B cell (primary cell): ENCODE data around the gene NASP. TPM values are rescaled to one million over a fixed set of nuclear protein-coding genes. Genes with fewer than 3 reads are reported as not detected.

ENCODE experiments used
- ATAC-seq: fragments of 200-7000 bp; cut with Tn5 transposase; one replicate; pipeline ENCODE4 v1.10.0; 2021; ENCODE audit warnings: low read depth, mild to moderate bottlenecking, moderate number of reproducible peaks, moderate library complexity
- CTCF ChIA-PET: fragments of 350-600 bp; sonication (Branson Sonifier 250); formaldehyde crosslinking; loops from one replicate; lab custom pipeline; 2021; ENCODE audit warnings: antibody characterized with exemption, inconsistent platforms; lab: Charles Lee
- POLR2A ChIA-PET: fragments of 350-600 bp; sonication (Branson Sonifier 250); formaldehyde crosslinking; loops from one replicate; lab custom pipeline; 2021; ENCODE audit warnings: antibody characterized with exemption; lab: Charles Lee
- DNase-seq: peaks from one replicate; pipeline ENCODE4 v3.0.0; 2013
- H2AFZ ChIP-seq: 2 replicates; pipeline ENCODE4 v1.6.1; 2012; ENCODE audit warnings: mild to moderate bottlenecking, low read depth, low read length; ENCODE audit not compliant: insufficient read depth, poor library complexity, severe bottlenecking
- H3K27ac ChIP-seq, 2 donors: 1 replicate in 1 of 2; 2 replicates in 1 of 2; pipeline ENCODE4 v1.5.1; 2012 to 2013; ENCODE audit warnings: low read length in 2 of 2, mild to moderate bottlenecking in 2 of 2, moderate library complexity in 1 of 2
- H3K27me3 ChIP-seq, 4 experiments: fragments of 200-600 bp in 1 of 4; sonication (generic) in 1 of 4; replicated peaks in 1 of 4; 1 replicate in 2 of 4; 2 replicates in 2 of 4; pipeline versions ENCODE4 v1.6.1 to v1.7.0; 2013 to 2016; ENCODE audit warnings: low read length in 3 of 4, mild to moderate bottlenecking in 2 of 4, mixed read lengths in 1 of 4, moderate library complexity in 1 of 4; ENCODE audit not compliant: insufficient read depth in 4 of 4, control insufficient read depth in 3 of 4; ENCODE audit errors: control extremely low read depth in 1 of 4
- H3K36me3 ChIP-seq, 2 experiments: replicated peaks in 1 of 2; 1 replicate in 1 of 2; 2 replicates in 1 of 2; pipeline versions ENCODE4 v1.6.1 to v1.7.1; 2013; ENCODE audit warnings: low read length in 1 of 2; ENCODE audit not compliant: insufficient read depth in 2 of 2, control insufficient read depth in 1 of 2; ENCODE audit errors: control extremely low read depth in 1 of 2, extremely low read depth in 1 of 2
- H3K4me1 ChIP-seq, 2 donors: fragments of 200-600 bp in 1 of 2; sonication (generic) in 1 of 2; 1 replicate in 1 of 2; 2 replicates in 1 of 2; pipeline versions ENCODE4 v1.5.1 to v1.6.1; 2013 to 2017; ENCODE audit warnings: low read length in 2 of 2; ENCODE audit not compliant: control insufficient read depth in 2 of 2, insufficient read depth in 2 of 2
- H3K4me2 ChIP-seq: replicated peaks from 2 replicates; pipeline ENCODE3; 2012; ENCODE audit warnings: mild to moderate bottlenecking, low read depth, low read length; ENCODE audit not compliant: poor library complexity, severe bottlenecking
- H3K4me3 ChIP-seq, 5 experiments: fragments of 200-600 bp in 1 of 5; sonication (generic) in 1 of 5; 1 replicate in 3 of 5; 2 replicates in 2 of 5; pipeline versions ENCODE4 v1.5.1 to v1.7.0; 2011 to 2016; ENCODE audit warnings: low read length in 4 of 5, mild to moderate bottlenecking in 4 of 5, low read depth in 2 of 5, control low read depth in 1 of 5, moderate library complexity in 1 of 5; ENCODE audit not compliant: insufficient read depth in 1 of 5; ENCODE audit errors: control extremely low read depth in 1 of 5, extremely low read depth in 1 of 5
- H3K79me2 ChIP-seq: fragments of 200-600 bp; sonication (generic); one replicate; pipeline ENCODE4 v1.6.0; 2016; ENCODE audit warnings: low read length; ENCODE audit not compliant: control insufficient read depth, insufficient read depth
- H3K9ac ChIP-seq: fragments of 200-600 bp; sonication (generic); 2 replicates; pipeline ENCODE4 v1.6.1; 2017; ENCODE audit warnings: mild to moderate bottlenecking, low read length, moderate library complexity
- H3K9me3 ChIP-seq, 3 donors: one replicate each; pipeline versions ENCODE4 v1.6.1 to v1.7.1; 2013; ENCODE audit warnings: low read length in 2 of 3; ENCODE audit not compliant: control insufficient read depth in 2 of 3, insufficient read depth in 1 of 3; ENCODE audit errors: control extremely low read depth in 1 of 3
- H4K20me1 ChIP-seq: 2 replicates; pipeline ENCODE4 v1.6.0; 2012; ENCODE audit warnings: mild to moderate bottlenecking, low read length; ENCODE audit not compliant: insufficient read depth, control insufficient read depth, poor library complexity, severe bottlenecking
- H3K27ac Mint-ChIP-seq: one replicate; pipeline ENCODE4 v1.8.0; 2021; ENCODE audit warnings: mixed read lengths
- H3K27me3 Mint-ChIP-seq: one replicate; pipeline ENCODE4 v1.8.0; 2021; ENCODE audit warnings: mixed read lengths
- H3K4me1 Mint-ChIP-seq: one replicate; pipeline ENCODE4 v1.8.0; 2021; ENCODE audit warnings: mixed read lengths
- H3K4me3 Mint-ChIP-seq: one replicate; pipeline ENCODE4 v1.8.0; 2021; ENCODE audit warnings: mixed read lengths
- H3K9me3 Mint-ChIP-seq: one replicate; pipeline ENCODE4 v1.8.0; 2022; ENCODE audit warnings: mixed read lengths; ENCODE audit not compliant: insufficient read depth
- EZH2 ChIP-seq: IDR thresholded peaks from 2 replicates; pipeline ENCODE4 v1.6.1; 2012; ENCODE audit warnings: borderline replicate concordance, low read depth, mild to moderate bottlenecking, moderate library complexity, low read length; ENCODE audit not compliant: insufficient read depth, poor library complexity, severe bottlenecking
- WGBS: methylation state at CpG from one replicate; pipeline ENCODE4 v1.1.5; 2013; ENCODE audit warnings: missing lambda C conversion rate; ENCODE audit not compliant: insufficient coverage; 5-methylcytosine and 5-hydroxymethylcytosine counted together
- intact Hi-C: fragments of 100-400 bp; cut with micrococcal nuclease; formaldehyde crosslinking; loops from one replicate; pipeline ENCODE4 v1.10.0; 2022
- polyA plus RNA-seq: library from polyadenylated mRNA; depleted of rRNA; stranded (reverse); fragments of >200 nt; gene quantifications from 2 replicates; pipeline ENCODE4 v1.2.3, GENCODE V29; 2012
- total RNA-seq, 2 donors: library from RNA; stranded (reverse); fragments of 120-200 nt in 1 of 2; gene quantifications; 1 replicate in 1 of 2; 2 replicates in 1 of 2; pipeline versions ENCODE4 v1.2.3 to v1.2.4, GENCODE V29; 2013 to 2022
- TF ChIP-seq, protein P1 (sequence below): fragments of 200-600 bp; IDR thresholded peaks from one replicate; pipeline ENCODE4 v1.8.0; 2022; ENCODE audit warnings: antibody characterized with exemption, mild to moderate bottlenecking

NASP gene
- total and polyA plus RNA-seq, 2 donors (not counting 1 experiment from before 2014, with no cell fraction given) = 61.0 to 151 TPM

DNA sequence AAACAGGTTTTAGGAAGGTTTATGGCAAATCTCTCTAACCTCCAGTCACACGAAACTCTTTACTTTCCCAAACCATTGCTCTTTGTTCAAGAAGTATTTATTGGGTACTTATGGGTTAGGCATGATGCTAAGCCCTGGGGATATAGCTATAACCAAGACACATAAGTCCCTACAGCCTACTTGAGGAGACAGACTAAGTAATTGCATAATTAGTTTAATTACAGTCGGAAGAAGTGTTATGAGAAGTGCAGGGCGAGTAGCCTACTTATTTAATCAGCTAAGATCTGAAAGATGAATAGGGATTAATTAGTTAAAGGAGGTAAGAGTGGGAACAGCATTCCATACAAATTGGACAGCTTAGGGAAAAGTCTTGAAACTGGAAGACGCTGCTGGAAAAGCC, 13.2 kb upstream of the NASP start:
- intact Hi-C loops = loop anchor here (1.0 to 2.0 kb wide), 5 partner anchors 12 to 210 kb away; partner anchors contain the start of genes AKR1A1 and PRDX1
- H4K20me1 ChIP-seq = no peaks in the 10 kb centered on the region
- no peak for ATAC-seq
- H3K4me3 ChIP-seq = no peak overlapping the region
- ChIA-PET POLR2A (interaction anchor here (0.6 to 3.3 kb wide), 3 partner anchors 49 to 835 kb away, joined by 3 to 14 read pairs (median 3); partner anchors contain the start of gene PRDX1), CTCF (interaction anchor here (0.9 to 13.3 kb wide), 25 partner anchors 9 to 559 kb away, joined by 3 to 351 read pairs (median 5); partner anchors contain the start of genes AKR1A1, CCDC163, GPBP1L1 and MMACHC)
- H2AFZ ChIP-seq = no peak overlapping the region
- H3K4me1 ChIP-seq = no peaks in the 10 kb centered on the region
- Mint-ChIP-seq H3K27me3 (no peaks in the 10 kb centered on the region), H3K27ac (no peak overlapping the region), H3K4me3 (no peak overlapping the region), H3K4me1 (peaks cover 2% of the 10 kb centered on the region), H3K9me3 (no peaks in the 10 kb centered on the region)
- no peaks in the 10 kb centered on the region for H3K27me3 ChIP-seq
- TF ChIP-seq EZH2 = no peak
- TF ChIP-seq, protein P1, sequence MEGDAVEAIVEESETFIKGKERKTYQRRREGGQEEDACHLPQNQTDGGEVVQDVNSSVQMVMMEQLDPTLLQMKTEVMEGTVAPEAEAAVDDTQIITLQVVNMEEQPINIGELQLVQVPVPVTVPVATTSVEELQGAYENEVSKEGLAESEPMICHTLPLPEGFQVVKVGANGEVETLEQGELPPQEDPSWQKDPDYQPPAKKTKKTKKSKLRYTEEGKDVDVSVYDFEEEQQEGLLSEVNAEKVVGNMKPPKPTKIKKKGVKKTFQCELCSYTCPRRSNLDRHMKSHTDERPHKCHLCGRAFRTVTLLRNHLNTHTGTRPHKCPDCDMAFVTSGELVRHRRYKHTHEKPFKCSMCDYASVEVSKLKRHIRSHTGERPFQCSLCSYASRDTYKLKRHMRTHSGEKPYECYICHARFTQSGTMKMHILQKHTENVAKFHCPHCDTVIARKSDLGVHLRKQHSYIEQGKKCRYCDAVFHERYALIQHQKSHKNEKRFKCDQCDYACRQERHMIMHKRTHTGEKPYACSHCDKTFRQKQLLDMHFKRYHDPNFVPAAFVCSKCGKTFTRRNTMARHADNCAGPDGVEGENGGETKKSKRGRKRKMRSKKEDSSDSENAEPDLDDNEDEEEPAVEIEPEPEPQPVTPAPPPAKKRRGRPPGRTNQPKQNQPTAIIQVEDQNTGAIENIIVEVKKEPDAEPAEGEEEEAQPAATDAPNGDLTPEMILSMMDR = no peak
- H3K79me2 ChIP-seq = peaks cover 3% of the 10 kb centered on the region
- H3K27ac ChIP-seq = no peak overlapping the region
- no peak overlapping the region for H3K9ac ChIP-seq
- 92% methylated on average over 3 of the region's 4 CpGs for whole genome bisulfite sequencing
- H3K9me3 ChIP-seq = no peaks in the 10 kb centered on the region
- no peak overlapping the region for H3K4me2 ChIP-seq
- DNase-seq = no peak
- H3K36me3 ChIP-seq = peaks cover 0 to 43% of the 10 kb centered on the region in 2 experiments

DNA sequence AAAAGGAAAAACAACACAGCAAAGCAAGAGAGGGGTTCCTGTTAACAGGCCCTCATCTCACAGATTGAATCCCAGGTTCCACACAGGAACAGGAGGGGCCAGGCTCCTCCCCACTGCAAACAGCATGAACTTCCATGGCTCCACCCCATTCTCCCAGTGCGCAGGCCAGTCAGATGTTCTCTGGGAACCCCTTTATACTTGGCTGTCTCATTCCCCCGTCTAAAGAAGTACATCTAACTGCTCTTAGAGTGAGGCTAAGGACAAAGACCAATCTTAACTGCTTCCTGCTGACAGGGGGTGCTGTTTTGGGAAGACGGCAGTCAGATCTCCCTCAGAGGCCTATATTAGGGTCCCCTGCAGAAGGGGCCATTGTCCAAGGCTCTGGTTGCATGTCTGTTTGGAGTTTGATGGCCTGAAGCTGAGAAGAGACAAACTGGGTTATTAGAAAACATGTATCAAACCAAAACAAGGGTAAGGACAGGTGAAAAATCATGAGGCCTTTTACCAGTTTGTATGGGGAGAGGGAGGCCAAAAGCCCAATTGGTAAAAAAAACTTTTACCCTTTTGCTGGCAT, 10.5 kb upstream of the NASP start:
- no peaks in the 10 kb centered on the region for H3K27me3 ChIP-seq
- H3K9me3 ChIP-seq = no peaks in the 10 kb centered on the region
- H3K4me3 Mint-ChIP-seq = no peak overlapping the region
- POLR2A ChIA-PET = no interaction called here
- no peak for DNase-seq
- no peak overlapping the region for H3K4me3 ChIP-seq
- CTCF ChIA-PET = interaction anchor here (13.3 kb wide), 1 partner anchor 64 kb away, joined by 351 read pairs; no protein-coding TSS in a partner anchor
- no peaks in the 10 kb centered on the region for H3K9me3 Mint-ChIP-seq
- no peaks in the 10 kb centered on the region for H3K4me1 ChIP-seq
- peaks cover 0 to 22% of the 10 kb centered on the region in 2 experiments for H3K36me3 ChIP-seq
- H4K20me1 ChIP-seq = no peaks in the 10 kb centered on the region
- no peak overlapping the region for H3K27ac ChIP-seq
- no peak overlapping the region for H3K4me2 ChIP-seq
- H3K9ac ChIP-seq = no peak overlapping the region
- no peaks in the 10 kb centered on the region for H3K27me3 Mint-ChIP-seq
- no peak for ATAC-seq
- H2AFZ ChIP-seq = no peak overlapping the region
- intact Hi-C loops = no loop called here
- TF ChIP-seq, protein P1 = no peak
- no peak for TF ChIP-seq EZH2
- no peak overlapping the region for H3K27ac Mint-ChIP-seq
- H3K4me1 Mint-ChIP-seq = peaks cover 2% of the 10 kb centered on the region
- no peaks in the 10 kb centered on the region for H3K79me2 ChIP-seq
- WGBS = 83% methylated on average over 2 of the region's 3 CpGs
